Measurements from ENCODE around the gene PCDHA1. TPM values are rescaled to one million over a fixed set of nuclear protein-coding genes. Genes with fewer than 3 reads are reported as not detected.
A peak's percentile ranks its signal among the peaks of the same experiment; 100 is the strongest.
"Not testable (repeated sequence)": the region's sequence is repeated elsewhere in the genome, so short reads cannot be mapped to it uniquely, and the experiment has no call there.

The PCDHA1 gene
- total RNA-seq, 2 donors from 2014 or later, result not detected

DNA sequence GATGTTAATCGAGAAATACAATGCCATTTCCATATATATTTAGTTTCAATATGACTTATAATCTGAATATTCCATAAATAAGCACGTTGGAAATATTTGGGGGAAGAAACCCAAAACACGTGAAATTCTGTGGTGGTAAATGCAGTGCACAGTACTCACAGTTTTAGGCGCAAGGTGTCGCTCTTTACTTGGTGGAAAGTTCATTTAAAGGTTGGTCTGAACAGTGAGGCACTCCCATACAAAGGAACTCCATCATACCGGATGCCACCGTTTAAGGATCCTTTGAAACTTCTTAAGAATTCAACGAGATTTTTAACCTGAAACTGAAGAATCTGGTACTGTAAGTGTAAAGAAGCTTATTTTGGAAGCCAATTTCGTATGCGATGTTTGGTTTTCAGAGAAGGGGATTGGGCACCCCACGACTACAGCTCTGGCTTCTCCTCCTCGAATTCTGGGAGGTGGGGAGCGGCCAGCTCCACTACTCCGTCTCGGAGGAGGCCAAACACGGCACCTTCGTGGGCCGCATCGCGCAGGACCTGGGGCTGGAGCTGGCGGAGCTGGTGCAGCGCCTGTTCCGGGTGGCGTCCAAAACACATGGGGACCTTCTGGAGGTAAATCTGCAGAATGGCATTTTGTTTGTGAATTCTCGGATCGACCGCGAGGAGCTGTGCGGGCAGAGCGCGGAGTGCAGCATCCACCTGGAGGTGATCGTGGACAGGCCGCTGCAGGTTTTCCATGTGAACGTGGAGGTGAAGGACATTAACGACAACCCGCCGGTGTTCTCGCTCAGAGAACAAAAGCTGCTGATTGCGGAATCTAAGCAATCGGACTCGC is 83.0 kb downstream of the PCDHA1 start, which contains the start of gene PCDHA11:
Gene PCDHA11, plus strand, starts transcription at position 237 of the 834 bp plus-strand sequence. Its CDS starts 147 bp downstream, at position 384.
- DNase-seq (ENCODE audit: low spot score in 2 of 2) (no peak), ATAC-seq (no peak)
- peaks cover 12 to 28% of the 10 kb centered on the region in 2 donors for H3K36me3 Mint-ChIP-seq
- H3K27ac Mint-ChIP-seq, result no peak within 1 kb of the TSS
- H3K9me3 Mint-ChIP-seq, result peaks cover 10 to 16% of the 10 kb centered on the region in 2 donors

DNA sequence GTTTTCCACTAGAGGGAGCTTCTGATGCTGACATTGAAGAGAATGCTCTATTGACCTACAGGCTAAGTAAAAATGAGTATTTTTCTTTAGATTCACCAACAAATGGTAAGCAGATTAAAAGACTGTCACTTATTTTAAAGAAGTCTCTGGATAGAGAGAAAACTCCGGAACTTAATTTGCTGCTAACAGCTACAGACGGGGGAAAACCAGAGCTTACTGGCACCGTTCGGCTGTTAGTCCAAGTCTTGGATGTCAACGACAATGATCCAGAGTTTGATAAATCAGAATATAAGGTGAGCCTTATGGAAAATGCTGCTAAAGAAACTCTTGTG is 83.6 kb downstream of the PCDHA1 start:
- ATAC-seq, result no peak
- H3K36me3 Mint-ChIP-seq, result peaks cover 16 to 26% of the 10 kb centered on the region in 2 donors
- no peak for DNase-seq (ENCODE audit: low spot score in 2 of 2)
- H3K9me3 Mint-ChIP-seq, result peaks cover 12 to 20% of the 10 kb centered on the region in 2 donors
- no peak overlapping the region for H3K27ac Mint-ChIP-seq

DNA sequence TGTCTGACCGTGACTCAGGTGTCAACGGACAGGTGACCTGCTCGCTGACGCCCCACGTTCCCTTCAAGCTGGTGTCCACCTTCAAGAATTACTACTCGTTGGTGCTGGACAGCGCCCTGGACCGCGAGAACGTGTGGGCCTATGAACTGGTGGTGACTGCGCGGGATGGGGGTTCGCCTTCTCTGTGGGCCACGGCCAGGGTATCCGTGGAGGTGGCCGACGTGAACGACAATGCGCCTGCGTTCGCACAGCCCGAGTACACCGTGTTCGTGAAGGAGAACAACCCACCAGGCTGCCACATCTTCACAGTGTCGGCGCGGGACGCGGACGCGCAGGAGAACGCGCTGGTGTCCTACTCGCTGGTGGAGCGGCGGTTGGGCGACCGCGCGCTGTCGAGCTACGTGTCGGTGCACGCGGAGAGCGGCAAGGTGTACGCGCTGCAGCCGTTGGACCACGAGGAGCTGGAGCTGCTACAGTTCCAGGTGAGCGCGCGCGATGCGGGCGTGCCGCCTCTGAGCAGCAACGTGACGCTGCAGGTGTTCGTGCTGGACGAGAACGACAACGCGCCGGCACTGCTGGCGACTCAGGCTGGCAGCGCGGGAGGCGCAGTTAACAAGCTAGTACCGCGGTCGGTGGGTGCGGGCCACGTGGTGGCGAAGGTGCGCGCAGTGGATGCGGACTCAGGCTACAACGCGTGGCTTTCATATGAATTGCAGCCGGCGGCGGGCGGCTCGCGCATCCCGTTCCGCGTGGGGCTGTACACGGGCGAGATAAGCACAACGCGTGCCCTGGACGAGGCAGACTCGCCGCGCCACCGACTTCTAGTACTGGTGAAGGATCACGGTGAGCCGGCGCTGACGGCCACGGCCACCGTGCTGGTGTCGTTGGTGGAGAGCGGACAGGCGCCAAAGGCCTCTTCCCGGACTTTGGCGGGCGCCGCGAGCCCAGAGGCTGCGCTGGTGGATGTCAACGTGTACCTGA is 84.6 kb downstream of the PCDHA1 start:
- DNase-seq (ENCODE audit: low spot score in 2 of 2) (no peak), ATAC-seq (no peak)
- Mint-ChIP-seq H3K36me3 (peaks cover 18 to 29% of the 10 kb centered on the region in 2 donors), H3K27ac (no peak overlapping the region), H3K9me3 (peaks cover 11 to 20% of the 10 kb centered on the region in 2 donors)

DNA sequence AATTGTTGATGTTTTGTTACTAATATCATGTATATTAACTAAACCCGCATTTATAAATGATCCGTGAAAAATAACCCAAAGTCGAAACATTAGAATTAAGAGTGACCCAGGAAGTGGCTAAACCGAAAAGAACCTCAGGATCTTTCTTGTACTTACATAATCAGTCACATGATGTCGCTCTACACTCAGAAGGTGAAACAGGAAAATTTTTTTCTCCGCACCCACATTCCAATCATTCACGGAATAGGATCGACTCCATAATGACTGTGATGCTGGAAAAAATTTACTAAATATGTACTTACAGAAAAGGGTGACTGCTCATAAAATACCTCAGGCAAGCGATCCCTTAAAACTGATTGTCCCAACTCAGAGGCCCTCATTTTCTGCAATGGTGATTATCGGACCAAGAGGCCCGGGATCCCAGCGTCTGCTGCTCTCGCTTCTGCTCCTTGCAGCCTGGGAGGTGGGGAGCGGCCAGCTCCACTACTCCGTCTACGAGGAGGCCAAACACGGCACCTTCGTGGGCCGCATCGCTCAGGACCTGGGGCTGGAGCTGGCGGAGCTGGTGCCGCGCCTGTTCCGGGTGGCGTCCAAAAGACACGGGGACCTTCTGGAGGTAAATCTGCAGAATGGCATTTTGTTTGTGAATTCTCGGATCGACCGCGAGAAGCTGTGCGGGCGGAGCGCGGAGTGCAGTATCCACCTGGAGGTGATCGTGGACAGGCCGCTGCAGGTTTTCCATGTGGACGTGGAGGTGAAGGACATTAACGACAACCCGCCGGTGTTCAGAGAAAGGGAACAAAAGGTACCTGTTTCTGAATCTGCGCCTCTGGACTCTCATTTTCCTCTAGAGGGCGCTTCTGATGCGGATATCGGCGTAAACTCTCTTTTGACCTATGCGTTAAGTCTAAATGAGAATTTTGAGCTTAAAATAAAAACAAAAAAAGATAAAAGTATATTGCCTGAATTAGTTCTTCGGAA is 89.4 kb downstream of the PCDHA1 start, which contains the start of gene PCDHA12:
Gene PCDHA12, plus strand, starts transcription at position 224 of the 981 bp plus-strand sequence. Its CDS starts 165 bp downstream, at position 389.
- peaks cover 6 to 28% of the 10 kb centered on the region in 2 donors for H3K36me3 Mint-ChIP-seq
- H3K9me3 Mint-ChIP-seq, result peaks cover 12 to 28% of the 10 kb centered on the region in 2 donors
- DNase-seq (ENCODE audit: low spot score in 2 of 2) (no peak), ATAC-seq (no peak)
- H3K27ac Mint-ChIP-seq, result peak within 1 kb of the TSS in 1 of 2 donors; percentile 61

DNA sequence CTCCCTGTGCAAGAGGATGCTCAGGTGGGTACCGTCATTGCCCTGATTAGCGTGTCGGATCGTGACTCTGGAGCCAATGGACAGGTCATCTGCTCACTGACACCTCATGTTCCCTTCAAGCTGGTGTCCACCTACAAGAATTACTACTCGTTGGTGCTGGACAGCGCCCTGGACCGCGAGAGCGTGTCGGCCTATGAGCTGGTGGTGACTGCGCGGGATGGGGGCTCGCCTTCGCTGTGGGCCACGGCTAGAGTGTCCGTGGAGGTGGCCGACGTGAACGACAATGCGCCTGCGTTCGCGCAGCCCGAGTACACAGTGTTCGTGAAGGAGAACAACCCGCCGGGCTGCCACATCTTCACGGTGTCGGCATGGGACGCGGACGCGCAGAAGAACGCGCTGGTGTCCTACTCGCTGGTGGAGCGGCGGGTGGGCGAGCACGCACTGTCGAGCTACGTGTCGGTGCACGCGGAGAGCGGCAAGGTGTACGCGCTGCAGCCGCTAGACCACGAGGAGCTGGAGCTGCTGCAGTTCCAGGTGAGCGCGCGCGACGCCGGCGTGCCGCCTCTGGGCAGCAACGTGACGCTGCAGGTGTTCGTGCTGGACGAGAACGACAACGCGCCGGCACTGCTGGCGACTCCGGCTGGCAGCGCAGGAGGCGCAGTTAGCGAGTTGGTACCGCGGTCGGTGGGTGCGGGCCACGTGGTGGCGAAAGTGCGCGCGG is 90.8 kb downstream of the PCDHA1 start:
- H3K36me3 Mint-ChIP-seq, result peaks cover 9 to 27% of the 10 kb centered on the region in 2 donors
- H3K27ac Mint-ChIP-seq, result peak overlapping the region in 1 of 2 donors; percentile 61
- H3K9me3 Mint-ChIP-seq, result peaks cover 22 to 33% of the 10 kb centered on the region in 2 donors
- DNase-seq (ENCODE audit: low spot score in 2 of 2); ATAC-seq: not testable (repeated sequence)

DNA sequence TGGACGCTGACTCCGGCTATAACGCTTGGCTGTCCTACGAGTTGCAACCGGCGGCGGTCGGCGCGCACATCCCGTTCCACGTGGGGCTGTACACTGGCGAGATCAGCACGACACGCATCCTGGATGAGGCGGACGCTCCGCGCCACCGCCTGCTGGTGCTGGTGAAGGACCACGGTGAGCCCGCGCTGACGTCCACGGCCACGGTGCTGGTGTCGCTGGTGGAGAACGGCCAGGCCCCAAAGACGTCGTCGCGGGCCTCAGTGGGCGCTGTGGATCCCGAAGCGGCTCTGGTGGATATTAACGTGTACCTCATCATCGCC is 91.3 kb downstream of the PCDHA1 start:
- no peak for DNase-seq (ENCODE audit: low spot score in 2 of 2)
- Mint-ChIP-seq H3K27ac (no peak overlapping the region), H3K9me3 (peaks cover 25 to 33% of the 10 kb centered on the region in 2 donors), H3K36me3 (peaks cover 14 to 32% of the 10 kb centered on the region in 2 donors)
- no peak for ATAC-seq

GRCh38 chr5:140881889-140882590 is 96.1 kb downstream of the PCDHA1 start, which contains the start of gene PCDHA13:
PCDHA13 (plus strand) TSS chr5:140882124; CDS start chr5:140882269, 145 bp downstream.
- Mint-ChIP-seq H3K36me3 (peaks cover 16 to 27% of the 10 kb centered on the region in 2 donors), H3K27ac (no peak within 1 kb of the TSS), H3K9me3 (peaks cover 21 to 32% of the 10 kb centered on the region in 2 donors)
- DNase-seq (ENCODE audit: low spot score in 2 of 2) (no peak), ATAC-seq (no peak)

GRCh38 chr5:140882591-140882899 is 96.6 kb downstream of the PCDHA1 start:
- DNase-seq (ENCODE audit: low spot score in 2 of 2), result no peak
- peaks cover 16 to 27% of the 10 kb centered on the region in 2 donors for H3K36me3 Mint-ChIP-seq
- no peak overlapping the region for H3K27ac Mint-ChIP-seq
- ATAC-seq, result no peak
- H3K9me3 Mint-ChIP-seq, result peaks cover 24 to 36% of the 10 kb centered on the region in 2 donors

- DNase-seq (ENCODE audit: low spot score in 2 of 2) (no peak), ATAC-seq (no peak)
- Mint-ChIP-seq H3K36me3 (peaks cover 16 to 27% of the 10 kb centered on the region in 2 donors), H3K9me3 (peaks cover 24 to 36% of the 10 kb centered on the region in 2 donors), H3K27ac (no peak overlapping the region)
Observed at GRCh38 chr5:140883373-140883772, 97.4 kb downstream of the PCDHA1 start.

DNA sequence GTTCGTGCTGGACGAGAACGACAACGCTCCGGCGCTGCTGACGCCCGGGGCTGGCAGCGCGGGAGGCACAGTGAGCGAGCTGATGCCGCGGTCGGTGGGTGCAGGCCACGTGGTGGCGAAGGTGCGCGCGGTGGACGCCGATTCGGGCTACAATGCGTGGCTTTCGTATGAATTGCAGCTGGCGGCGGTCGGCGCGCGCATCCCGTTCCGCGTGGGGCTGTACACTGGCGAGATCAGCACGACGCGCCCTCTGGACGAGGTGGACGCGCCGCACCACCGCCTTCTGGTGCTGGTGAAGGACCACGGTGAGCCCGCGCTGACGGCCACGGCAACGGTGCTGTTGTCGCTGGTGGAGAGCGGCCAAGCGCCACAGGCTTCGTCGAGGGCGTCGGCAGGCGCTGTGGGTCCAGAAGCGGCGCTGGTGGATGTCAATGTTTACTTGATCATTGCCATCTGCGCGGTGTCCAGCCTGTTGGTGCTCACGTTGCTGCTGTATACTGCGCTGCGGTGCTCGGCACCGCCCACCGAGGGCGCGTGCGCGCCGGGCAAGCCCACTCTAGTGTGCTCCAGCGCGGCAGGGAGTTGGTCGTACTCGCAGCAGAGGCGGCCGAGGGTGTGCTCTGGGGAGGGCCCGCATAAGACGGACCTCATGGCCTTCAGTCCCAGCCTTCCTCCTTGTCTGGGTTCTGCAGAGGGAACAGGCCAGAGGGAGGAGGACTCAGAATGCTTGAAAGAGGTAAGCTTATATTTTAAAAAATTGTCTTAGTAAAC is 98.2 kb downstream of the PCDHA1 start:
- no peak overlapping the region for H3K27ac Mint-ChIP-seq
- peaks cover 16 to 27% of the 10 kb centered on the region in 2 donors for H3K36me3 Mint-ChIP-seq
- ATAC-seq (no peak), DNase-seq (ENCODE audit: low spot score in 2 of 2) (no peak)
- H3K9me3 Mint-ChIP-seq, result peaks cover 22 to 32% of the 10 kb centered on the region in 2 donors

- Mint-ChIP-seq H3K27ac (no peak overlapping the region), H3K9me3 (peaks cover 15 to 22% of the 10 kb centered on the region in 2 donors), H3K36me3 (peaks cover 0 to 13% of the 10 kb centered on the region in 2 donors)
- no peak for DNase-seq (ENCODE audit: low spot score in 2 of 2)
- no peak for ATAC-seq
Observed at GRCh38 chr5:140916325-140916724, 130.4 kb downstream of the PCDHA1 start.

DNA sequence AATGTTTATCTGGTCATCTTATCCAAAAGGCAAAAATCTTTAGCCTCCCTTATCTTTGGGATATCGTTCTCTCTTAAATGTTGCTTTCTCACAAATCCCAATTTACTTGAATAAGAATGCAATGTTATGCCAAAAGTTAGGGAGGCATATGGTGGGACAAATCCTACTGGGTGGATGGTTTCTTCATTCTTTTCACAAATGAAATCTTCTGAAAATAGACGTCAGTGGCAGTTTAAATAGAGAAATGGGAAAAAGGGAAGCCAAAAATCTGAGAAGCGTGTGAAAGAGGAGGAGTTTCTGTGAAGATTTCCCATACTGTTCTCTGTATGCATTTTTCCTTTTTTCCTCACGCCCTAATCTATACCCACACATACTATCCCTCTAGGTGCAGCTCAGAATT is 137.7 kb downstream of the PCDHA1 start:
- no peak for ATAC-seq
- Mint-ChIP-seq H3K36me3 (peaks cover 0 to 17% of the 10 kb centered on the region in 2 donors), H3K27ac (no peak overlapping the region), H3K9me3 (peaks cover 0 to 4% of the 10 kb centered on the region in 2 donors)
- no peak for DNase-seq (ENCODE audit: low spot score in 2 of 2)

GRCh38 chr5:140925806-140926442 is 140.0 kb downstream of the PCDHA1 start, which contains the start of gene PCDHAC1:
PCDHAC1 (plus strand) TSS chr5:140926299; CDS start chr5:140926893, 594 bp downstream.
- no peaks in the 10 kb centered on the region for H3K9me3 Mint-ChIP-seq
- ATAC-seq, result no peak
- no peak within 1 kb of the TSS for H3K27ac Mint-ChIP-seq
- DNase-seq (ENCODE audit: low spot score in 2 of 2), result no peak
- H3K36me3 Mint-ChIP-seq, result peaks cover 0 to 17% of the 10 kb centered on the region in 2 donors
